HG02885 (cell line): ENCODE data around the gene LPAR1.

Experiments used
- ATAC-seq: cut with Tn5 transposase; IDR thresholded peaks from one replicate; pipeline ENCODE4 v1.9.1; 2021; ENCODE audit warnings: mild to moderate bottlenecking; ENCODE audit not compliant: unreplicated experiment, poor library complexity

The LPAR1 gene

GRCh38 chr9:111003182-111003581 is 35.1 kb downstream of the LPAR1 start:
- ATAC-seq = no peak

DNA sequence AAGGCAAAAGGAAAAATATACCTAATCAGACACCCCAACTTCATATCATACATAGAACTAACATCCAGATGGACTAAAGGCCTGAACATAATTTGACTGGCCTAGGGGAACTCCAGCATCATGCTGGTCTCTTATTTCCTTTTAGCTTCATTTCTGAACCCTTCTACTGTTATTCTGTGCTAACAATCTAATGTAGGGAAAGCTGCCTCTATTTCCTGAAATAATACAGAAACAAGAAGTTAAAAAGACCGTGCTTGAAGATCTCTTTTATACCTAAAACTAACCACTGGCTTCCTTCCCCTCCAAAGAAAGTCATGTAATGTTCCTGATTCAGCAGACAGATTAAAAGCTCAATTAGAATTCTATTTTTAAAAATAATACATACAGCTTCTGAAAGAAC is 36.7 kb downstream of the LPAR1 start:
- ATAC-seq = no peak

DNA sequence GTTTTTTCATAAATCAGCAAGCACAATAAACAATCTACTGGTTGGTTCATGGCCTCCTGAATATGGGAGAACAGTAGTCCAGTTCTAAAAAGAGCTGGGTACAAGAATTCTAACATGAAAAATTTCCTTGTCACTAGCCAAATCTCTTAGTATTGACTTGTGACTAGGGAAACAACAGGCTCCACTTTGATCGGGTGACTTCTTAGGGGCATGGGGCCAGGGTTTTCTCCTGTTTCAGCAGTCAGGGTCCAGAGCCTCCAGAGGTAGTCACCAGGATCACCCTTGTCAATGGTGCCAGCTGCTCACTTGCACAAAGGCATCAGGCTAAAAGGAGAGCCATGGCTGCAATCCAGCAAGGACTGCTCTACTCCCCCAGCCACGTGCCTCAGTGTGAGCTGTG is 38.1 kb downstream of the LPAR1 start:
- no peak for ATAC-seq

DNA sequence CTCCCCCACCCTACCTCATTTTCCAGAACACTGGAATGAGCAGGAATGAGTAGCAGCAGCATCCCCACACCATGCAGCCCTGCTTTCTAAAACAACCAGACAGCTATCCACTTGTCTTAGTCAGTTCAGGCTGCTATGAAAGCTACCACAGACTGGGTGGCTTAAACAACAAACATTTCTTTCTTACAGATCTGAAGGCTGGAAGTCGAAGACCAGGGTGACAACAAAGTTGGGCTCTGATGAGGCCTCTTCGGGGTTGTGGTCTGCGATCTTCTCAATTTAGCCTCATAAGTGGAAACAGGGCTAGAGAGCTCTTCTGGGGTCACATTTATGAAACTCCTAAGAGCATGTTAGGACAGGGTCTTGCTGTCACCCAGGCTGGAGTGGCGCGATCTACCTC is 38.9 kb downstream of the LPAR1 start:
- no peak for ATAC-seq

DNA sequence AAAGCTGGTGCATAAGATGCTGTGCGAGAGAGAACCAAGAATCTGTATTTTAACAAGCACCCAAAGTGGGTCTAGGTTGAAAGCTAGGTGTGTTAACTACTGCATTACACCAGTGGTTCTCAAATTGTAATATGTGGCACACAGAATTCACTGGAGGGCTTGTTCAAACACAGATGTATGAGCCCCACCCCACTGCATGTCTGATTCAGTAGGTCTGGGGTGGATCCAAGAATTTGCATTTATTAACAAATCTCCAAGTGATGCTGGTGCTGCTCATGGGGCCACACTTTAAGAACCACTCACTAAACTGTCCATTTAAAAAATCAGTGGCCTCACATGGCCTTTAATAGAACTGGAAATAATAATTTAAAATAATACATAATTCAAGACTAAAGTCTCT is 40.4 kb downstream of the LPAR1 start:
- no peak for ATAC-seq

DNA sequence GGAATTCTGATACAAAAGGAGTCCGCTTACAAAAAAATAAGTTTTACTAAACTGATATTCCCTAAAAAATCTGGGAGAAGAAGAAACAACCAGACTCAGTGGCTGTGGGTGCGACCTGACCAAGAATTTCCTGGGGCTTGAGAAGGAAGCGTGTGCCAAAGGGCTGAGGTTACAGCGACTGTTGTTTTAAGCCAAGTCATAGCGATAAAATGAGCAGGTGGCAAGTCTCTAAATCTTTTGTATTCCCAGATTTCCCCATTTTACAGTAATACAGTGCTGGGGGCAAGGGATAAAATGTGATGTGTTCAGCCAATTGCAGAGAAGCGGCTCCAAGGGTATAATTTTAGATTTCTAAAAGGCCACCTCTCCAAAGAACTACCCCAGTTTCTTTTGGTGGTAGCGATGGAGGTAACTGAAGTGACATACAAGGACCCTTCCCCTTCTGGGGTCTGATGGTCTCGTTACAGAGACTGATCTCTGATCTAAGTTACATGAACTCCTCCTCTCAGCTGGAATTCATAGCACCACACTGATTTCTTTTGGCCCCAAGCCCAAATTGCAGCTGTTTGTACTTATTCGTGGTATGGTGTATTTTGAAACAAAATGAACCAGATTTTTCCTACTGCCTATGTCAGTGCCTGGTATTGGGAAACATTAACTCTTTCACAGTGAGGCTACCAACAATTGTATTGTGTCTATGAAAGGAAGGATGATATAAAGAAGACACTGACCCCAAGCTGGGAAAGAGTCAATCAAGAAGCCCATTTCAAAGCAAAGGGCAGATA is 41.6 kb downstream of the LPAR1 start:
- ATAC-seq = no peak

DNA sequence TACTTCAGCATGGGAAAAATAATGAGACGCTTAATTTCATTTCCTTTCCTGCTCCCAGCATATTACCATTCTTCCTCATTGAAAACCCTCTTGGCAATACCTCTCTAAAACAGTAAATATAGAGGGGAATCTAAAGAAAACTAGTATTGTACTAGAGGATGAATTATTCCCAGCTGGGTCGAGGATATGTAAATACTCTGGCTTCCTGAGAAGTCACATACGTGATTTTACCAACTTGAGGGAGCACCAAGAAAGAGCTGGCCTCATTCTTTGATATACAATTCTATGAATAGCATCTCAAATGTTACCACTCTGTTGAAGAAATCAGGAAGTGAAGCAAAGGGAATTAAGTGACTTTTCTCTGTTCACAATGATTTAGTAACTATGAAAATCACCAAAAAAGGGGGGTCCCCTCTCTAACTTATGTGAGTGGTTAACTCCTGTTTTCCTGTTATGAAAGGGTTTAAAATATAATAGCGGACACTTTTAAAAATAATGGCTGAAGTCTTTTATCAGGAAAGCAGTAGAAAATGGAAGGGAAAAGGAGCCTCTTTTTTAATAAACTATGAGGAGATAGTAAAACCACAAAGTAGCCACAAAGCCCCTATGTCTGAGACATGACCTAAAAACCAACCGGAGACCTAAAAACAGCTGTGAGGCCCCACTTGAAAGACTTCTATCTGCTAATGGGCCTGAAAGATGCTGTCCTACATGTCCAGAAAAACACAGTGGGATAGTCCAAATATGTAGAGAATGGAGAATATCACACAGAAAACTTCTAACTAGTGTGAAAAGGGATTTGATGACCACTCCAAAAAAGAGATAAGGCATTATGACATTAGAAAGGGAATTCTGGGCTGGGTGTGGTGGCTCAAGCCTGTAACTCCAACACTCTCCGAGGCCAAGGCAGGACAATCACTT is 42.6 kb downstream of the LPAR1 start:
- ATAC-seq = no peak

GRCh38 chr9:110994771-110995241 is 43.5 kb downstream of the LPAR1 start:
- ATAC-seq = no peak

GRCh38 chr9:110990481-110990880 is 47.8 kb downstream of the LPAR1 start:
- no peak for ATAC-seq

- ATAC-seq = no peak
These were observed 51.7 kb downstream of the LPAR1 start for GRCh38 chr9:110986529-110986928.

DNA sequence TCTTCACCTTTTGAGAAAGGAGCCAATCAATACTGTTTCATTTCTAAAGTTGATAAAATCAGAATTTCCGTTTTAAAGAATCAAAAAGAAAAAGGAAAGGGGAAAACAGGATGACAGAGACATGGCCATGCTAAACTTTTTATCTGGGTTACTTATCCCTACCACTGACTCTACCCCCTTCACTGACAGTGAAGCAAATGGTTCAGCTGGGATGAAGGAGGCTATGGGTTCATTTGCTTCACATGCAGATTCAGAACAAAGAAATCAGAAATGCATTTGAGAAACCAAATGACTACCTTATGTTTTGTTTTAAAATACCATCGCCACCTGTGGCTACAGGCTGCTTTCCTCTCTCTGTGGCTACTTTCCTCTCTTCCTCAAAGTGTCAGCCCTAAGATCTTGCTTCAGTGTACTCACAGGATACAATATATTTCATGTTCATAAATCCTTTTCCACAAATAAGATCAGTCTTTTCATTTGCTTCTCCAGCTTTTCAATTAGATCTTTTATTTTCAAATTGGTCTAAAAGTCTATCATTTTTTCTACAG is 53.3 kb downstream of the LPAR1 start:
- no peak for ATAC-seq

DNA sequence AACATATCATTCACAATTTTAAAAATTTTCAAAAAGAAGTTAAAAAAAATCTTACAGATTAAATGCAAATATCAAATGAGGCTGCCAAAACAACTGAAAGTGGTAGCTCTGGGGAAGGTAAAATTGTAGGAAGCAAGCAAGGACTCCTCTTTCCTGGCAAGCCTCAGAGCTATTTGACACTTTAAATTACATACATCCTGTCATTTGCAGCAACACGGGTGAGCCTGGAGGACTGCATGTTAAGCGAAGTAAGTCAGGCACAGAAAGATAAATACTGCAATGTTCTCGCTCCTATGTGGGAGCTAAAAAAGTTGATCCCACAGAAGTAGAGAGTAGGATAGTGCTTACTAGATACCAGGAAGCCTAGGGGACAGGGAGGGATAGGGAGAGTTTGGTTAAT is 58.0 kb downstream of the LPAR1 start:
- ATAC-seq = no peak

DNA sequence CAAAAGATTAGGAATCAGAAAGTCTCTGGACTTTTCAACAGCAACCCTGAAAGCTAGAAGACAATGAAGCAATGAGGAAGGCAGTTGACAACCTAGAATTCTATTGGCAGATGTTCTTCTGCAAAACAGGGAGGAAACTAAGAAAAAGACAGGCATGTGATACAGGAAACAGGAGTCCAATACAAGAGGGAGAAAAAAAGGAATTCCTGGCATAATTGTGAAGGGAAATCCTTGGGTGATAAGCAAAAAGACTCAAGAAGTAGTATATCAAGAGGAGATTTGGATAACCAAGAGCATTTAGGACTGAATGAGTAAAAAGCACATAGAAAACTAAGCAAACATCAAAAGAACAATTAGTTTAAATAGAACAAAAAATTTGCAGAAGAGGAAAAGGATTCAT is 58.6 kb downstream of the LPAR1 start:
- ATAC-seq = no peak

GRCh38 chr9:110978516-110978915 is 59.8 kb downstream of the LPAR1 start:
- ATAC-seq = no peak

- ATAC-seq = no peak
These were observed 61.0 kb downstream of the LPAR1 start for GRCh38 chr9:110977259-110977709.

DNA sequence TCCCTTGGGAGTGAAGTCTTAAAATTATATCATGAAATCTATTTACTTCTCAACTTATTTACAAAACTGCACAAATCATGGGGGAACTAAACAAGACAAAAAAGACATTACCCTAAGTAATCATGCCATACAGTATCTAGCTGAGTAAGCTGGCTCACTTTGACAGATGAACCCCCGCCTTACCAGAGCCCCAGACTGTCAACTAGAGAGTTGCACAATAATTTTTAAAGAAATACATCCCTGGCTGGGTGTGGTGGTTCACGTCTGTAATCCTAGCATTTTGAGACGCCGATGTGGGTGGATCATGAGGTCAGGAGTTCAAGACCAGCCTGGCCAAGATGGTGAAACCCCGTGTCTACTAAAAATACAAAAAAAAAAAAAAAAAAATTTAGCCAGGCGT is 62.3 kb downstream of the LPAR1 start:
- no peak for ATAC-seq

DNA sequence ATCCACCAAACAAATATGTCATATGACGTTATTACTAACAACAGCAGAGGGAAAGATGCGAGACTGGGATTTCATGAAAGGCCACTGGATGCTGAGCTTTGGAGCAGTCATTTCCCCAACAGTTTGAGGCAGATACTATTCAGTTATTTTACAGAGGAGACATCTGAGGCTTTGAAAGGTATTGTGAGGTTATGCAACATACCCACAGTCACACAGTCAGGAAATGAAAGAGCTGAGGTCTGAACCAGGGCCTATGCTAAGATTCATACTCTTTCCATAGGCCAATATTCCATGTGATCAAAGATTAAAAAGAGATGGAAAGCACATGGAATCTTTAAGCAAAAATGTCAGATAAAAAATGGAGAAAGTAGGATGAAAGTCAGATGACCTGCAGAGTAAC is 63.0 kb downstream of the LPAR1 start:
- ATAC-seq = no peak

DNA sequence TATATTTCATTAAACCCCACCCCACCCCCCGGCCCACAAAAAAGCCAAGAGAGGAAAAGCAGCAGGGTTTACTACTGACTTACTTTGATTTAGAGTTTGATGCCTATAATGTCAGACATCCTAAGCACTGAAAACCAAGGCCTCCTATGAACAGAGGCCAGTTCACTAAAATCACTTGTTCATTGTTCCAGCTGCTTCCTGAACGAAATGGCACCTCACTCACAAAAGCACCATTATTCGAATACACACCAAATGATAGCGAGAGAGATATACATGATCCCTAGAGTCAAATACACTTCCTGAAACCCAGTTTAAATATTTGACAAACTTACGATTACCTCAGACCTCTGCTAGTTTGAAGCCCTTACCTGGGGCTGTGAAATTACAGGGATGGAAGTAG is 66.6 kb downstream of the LPAR1 start:
- ATAC-seq = no peak

DNA sequence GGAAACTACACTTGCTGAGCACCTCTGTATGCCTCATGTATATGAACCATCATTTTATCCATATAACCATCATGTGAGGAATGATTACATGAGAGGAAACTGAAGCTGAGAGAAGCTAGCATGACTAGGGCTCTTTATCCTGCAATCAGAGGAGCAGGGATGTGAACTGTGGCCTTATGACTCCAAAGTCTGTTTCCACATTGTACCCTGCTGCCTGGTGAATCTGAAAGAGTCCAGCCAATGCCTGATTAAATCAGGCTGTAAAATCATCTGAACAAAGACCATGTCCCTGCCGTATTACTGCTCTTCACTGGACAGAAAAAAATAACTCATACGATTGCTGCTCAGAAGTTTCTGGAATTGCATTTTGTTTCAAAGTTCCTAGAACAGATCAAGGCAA is 67.0 kb downstream of the LPAR1 start:
- ATAC-seq = no peak

DNA sequence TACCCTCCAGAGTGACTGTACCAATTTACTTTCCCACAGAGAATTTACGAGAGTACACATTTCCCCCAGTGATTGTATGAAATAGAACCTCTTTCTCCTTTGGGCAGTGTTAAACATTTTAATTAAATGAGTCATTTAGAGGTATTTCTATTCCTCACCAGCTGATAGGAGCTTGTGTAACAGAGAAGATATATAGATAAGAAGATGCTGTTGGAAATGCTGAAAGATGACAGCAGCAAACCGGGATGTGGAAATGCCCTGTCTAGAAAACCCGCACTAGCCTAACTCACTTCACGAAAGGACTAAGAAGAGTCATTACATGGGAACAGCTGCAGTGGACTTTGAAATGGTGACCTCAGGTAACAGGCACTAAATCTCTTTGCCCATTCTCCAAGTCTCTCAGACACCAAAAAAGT is 68.3 kb downstream of the LPAR1 start:
- ATAC-seq = no peak

GRCh38 chr9:110968096-110968495 is 70.2 kb downstream of the LPAR1 start:
- ATAC-seq = no peak
